ENCODE results near the gene SHROOM4. TPM values are rescaled to one million over a fixed set of nuclear protein-coding genes. Genes with fewer than 3 reads are reported as not detected.

SHROOM4 gene
- total and polyA plus RNA-seq, 11 donors: 7.1 to 25.5 (median 10.8) TPM

DNA sequence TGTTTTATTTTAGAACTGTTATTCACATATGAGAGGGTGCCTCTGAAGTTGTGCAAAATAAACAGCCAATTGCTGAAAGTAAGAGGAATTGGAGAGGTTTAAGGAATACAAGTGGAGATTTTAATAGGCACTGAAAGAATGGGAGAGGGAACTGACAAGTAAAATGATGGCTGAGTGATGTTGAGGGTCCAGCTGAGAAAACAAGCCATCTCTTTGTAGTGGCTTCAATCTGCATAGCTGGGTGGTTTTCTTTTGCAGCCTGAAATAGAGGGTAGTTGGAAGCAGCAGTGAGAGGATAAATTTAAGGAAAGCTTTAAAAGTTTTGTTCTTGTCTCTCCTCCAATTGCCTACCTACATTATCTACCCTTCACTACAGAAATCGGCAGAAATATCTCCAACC is 236.7 kb downstream of the SHROOM4 start:
- 38 to 71% (median 55%) methylated on average over 1 of the region's 1 CpG for WGBS, 4 donors
- TF ChIP-seq, protein P1, sequence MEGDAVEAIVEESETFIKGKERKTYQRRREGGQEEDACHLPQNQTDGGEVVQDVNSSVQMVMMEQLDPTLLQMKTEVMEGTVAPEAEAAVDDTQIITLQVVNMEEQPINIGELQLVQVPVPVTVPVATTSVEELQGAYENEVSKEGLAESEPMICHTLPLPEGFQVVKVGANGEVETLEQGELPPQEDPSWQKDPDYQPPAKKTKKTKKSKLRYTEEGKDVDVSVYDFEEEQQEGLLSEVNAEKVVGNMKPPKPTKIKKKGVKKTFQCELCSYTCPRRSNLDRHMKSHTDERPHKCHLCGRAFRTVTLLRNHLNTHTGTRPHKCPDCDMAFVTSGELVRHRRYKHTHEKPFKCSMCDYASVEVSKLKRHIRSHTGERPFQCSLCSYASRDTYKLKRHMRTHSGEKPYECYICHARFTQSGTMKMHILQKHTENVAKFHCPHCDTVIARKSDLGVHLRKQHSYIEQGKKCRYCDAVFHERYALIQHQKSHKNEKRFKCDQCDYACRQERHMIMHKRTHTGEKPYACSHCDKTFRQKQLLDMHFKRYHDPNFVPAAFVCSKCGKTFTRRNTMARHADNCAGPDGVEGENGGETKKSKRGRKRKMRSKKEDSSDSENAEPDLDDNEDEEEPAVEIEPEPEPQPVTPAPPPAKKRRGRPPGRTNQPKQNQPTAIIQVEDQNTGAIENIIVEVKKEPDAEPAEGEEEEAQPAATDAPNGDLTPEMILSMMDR (IDR thresholded peaks at IDR 0.05): no peak
- no peak for TF ChIP-seq POLR2A (IDR thresholded peaks at IDR 0.05)
- intact Hi-C loops (cut with DNase I): loop anchor here in 4 of 10 donors (5.0 to 10.0 kb wide), 3 partner anchors 473 to 663 kb away; no protein-coding TSS in a partner anchor
- DNase-seq (no peak), ATAC-seq (no peak)
- no peaks in the 10 kb centered on the region for H3K4me1 ChIP-seq
- H3K9me3 ChIP-seq: peaks cover 0 to under 1% (median 0%) of the 10 kb centered on the region in 12 donors
- no peak overlapping the region for H3K27ac ChIP-seq
- H3K4me3 ChIP-seq: no peak overlapping the region
- H3K36me3 ChIP-seq: no peaks in the 10 kb centered on the region
- H3K27me3 ChIP-seq: no peaks in the 10 kb centered on the region

DNA sequence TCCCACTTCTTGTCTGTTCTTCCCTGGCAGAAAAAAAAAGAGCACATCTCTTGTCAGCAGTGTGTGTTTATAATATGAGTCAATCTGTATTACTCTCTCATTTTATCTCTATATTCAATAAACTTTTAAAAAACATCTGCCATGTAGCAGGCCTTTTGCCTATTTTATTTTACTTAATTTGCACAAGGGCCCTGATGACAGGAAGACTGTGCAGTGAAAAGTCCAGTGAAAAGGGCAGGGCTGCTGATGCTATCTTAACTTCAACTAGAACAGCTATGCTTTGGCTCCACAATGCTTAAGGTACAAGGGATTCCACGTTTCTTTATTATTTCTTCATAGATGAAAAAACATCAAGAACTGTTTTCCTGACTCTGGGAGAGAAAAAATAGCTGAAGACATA is 246.4 kb downstream of the SHROOM4 start:
- Histone ChIP-seq H3K36me3 (no peaks in the 10 kb centered on the region), H3K9me3 (peaks cover 0 to 14% (median 0%) of the 10 kb centered on the region in 12 donors), H3K4me3 (no peak overlapping the region), H3K27ac (no peak overlapping the region), H3K27me3 (peaks cover 0 to 12% (median 0%) of the 10 kb centered on the region in 9 donors), H3K4me1 (no peaks in the 10 kb centered on the region)
- no peak for DNase-seq
- ATAC-seq: no peak
- WGBS, 4 donors: 17 to 40% (median 28%) methylated on average over 1 of the region's 1 CpG
- intact Hi-C loops (cut with DNase I): no loop called here
- TF ChIP-seq, protein P1 (IDR thresholded peaks at IDR 0.05): no peak
- TF ChIP-seq POLR2A (IDR thresholded peaks at IDR 0.05): no peak

DNA sequence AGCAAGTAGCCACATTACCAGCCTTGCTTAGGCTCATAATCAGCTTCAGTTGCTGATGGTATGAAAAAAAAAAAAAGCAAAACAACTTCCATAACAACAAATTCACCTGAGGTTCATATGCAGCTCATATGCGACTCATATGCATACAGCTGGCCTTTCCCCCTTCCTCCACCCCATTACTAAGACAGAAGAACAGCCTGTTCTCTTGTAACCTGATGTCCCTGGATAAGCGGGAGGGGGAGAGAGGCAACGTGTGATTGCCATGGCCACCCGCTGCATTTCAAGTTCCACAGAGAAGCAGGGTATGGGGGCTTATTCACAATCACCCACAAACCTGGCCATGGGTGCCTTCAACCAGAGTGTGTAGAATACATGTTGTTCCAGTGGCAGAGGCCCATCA is 248.3 kb downstream of the SHROOM4 start:
- no peak overlapping the region for H3K27ac ChIP-seq
- ATAC-seq (no peak), DNase-seq (no peak)
- no peaks in the 10 kb centered on the region for H3K36me3 ChIP-seq
- no peaks in the 10 kb centered on the region for H3K9me3 ChIP-seq
- intact Hi-C loops (cut with DNase I): no loop called here
- H3K27me3 ChIP-seq: peaks cover 0 to 17% (median 0%) of the 10 kb centered on the region in 9 donors
- WGBS, 4 donors: 43 to 80% (median 67%) methylated on average over 4 of the region's 4 CpGs
- no peaks in the 10 kb centered on the region for H3K4me1 ChIP-seq
- no peak for TF ChIP-seq POLR2A (IDR thresholded peaks at IDR 0.05)
- TF ChIP-seq, protein P1 (IDR thresholded peaks at IDR 0.05): no peak
- no peak overlapping the region for H3K4me3 ChIP-seq

Other genes starting within 250 kb of the SHROOM4 start
- not detected for gene BMP15, start 96.5 kb upstream of the SHROOM4 start, total RNA-seq
- gene BMP15, start 96.5 kb upstream of the SHROOM4 start, polyA plus RNA-seq: not detected